ENCODE measurements around the gene USP51.
"Not testable (repeated sequence)": the region's sequence is repeated elsewhere in the genome, so short reads cannot be mapped to it uniquely, and the experiment has no call there.

USP51 gene

GRCh38 chrX:55465108-55465507 lies 24.5 kb downstream of the USP51 start:
- DNase-seq (ENCODE audit: low spot score) = not testable (repeated sequence)

- DNase-seq (ENCODE audit: low spot score) = not testable (repeated sequence)
These were observed 25.6 kb downstream of the USP51 start for GRCh38 chrX:55464050-55464449.

- not testable (repeated sequence) for DNase-seq (ENCODE audit: low spot score)
These were observed 29.7 kb downstream of the USP51 start for GRCh38 chrX:55459926-55460325.

- not testable (repeated sequence) for DNase-seq (ENCODE audit: low spot score)
These were observed 30.2 kb downstream of the USP51 start for GRCh38 chrX:55459426-55459825.

- not testable (repeated sequence) for DNase-seq (ENCODE audit: low spot score)
These were observed 33.9 kb downstream of the USP51 start for GRCh38 chrX:55455708-55456107.

GRCh38 chrX:55452833-55453124 lies 36.9 kb downstream of the USP51 start:
- DNase-seq (ENCODE audit: low spot score) = no peak

GRCh38 chrX:55451990-55452832 lies 37.4 kb downstream of the USP51 start, which contains the start of gene MAGEH1:
Gene MAGEH1, plus strand, starts transcription at chrX:55452127. Its CDS starts 248 bp downstream, at chrX:55452375.
- DNase-seq (ENCODE audit: low spot score) = peak; percentile 32

- peak; percentile 1 for DNase-seq (ENCODE audit: low spot score)
These were observed 38.0 kb downstream of the USP51 start for GRCh38 chrX:55451626-55451989.

GRCh38 chrX:55451141-55451540 lies 38.5 kb downstream of the USP51 start:
- no peak for DNase-seq (ENCODE audit: low spot score)

GRCh38 chrX:55450259-55450658 lies 39.4 kb downstream of the USP51 start:
- DNase-seq (ENCODE audit: low spot score) = no peak

GRCh38 chrX:55443468-55443867 lies 46.2 kb downstream of the USP51 start:
- DNase-seq (ENCODE audit: low spot score) = not testable (repeated sequence)
